IPS DF 4.7 (cell line): Measurements from ENCODE around the gene TSC2.
"Not testable (repeated sequence)": the region's sequence is repeated elsewhere in the genome, so short reads cannot be mapped to it uniquely, and the experiment has no call there.

Experiments
- DNase-seq: peaks from one replicate; pipeline ENCODE4 v3.0.0-alpha.2; 2013; ENCODE audit warnings: low spot score; ENCODE audit errors: extremely low read depth

Gene TSC2

GRCh38 chr16:2030036-2030435, 17.7 kb upstream of the TSC2 start:
- DNase-seq, result no peak

- DNase-seq, result no peak
Measured at GRCh38 chr16:2031081-2031577, 16.7 kb upstream of the TSC2 start.

DNA sequence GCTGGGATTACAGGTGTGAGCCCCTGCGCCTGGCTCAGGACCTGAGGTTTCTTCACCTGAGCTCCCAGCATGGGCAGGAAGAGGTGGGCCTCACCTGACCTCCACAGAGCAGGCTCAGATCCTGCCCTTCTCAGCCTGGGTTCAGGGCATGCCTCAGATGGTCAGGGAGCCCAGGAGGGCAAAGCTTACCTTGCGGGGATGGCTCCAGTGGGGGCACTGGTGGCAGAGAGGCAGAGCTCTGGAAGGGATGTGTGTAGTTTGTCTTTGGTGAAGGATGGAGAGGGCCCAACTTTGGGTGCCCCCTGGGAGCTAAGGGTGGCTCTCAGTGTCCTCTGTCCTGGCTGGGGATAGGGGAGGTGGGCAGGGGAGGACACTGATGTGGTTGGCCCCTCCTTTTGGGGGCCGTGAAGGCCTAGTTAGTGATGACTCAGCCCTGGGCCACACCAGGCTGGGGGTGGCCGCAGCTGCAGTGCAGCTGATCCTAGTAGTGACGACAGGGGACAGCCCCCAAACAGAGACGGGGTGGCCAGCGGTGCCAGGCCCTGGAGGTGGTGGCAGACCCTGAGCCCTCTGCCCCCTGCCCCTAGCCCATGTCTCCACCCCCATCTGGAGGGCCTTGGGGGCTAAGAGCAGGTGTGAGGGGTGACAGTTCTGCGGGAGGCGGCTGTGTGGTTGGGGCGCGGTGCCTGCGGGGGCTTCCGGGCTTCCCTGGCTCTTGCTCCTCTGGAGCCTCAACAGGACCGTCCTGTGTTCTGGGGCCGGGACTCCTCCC, 15.3 kb upstream of the TSC2 start:
- DNase-seq, result no peak

- DNase-seq, result no peak
Measured at GRCh38 chr16:2033057-2033908, 14.5 kb upstream of the TSC2 start.

GRCh38 chr16:2033909-2034695, 13.7 kb upstream of the TSC2 start:
- DNase-seq, result not testable (repeated sequence)

GRCh38 chr16:2034696-2035430, 12.9 kb upstream of the TSC2 start:
- DNase-seq, result no peak

- no peak for DNase-seq
Measured at GRCh38 chr16:2035431-2036199, 12.2 kb upstream of the TSC2 start.

DNA sequence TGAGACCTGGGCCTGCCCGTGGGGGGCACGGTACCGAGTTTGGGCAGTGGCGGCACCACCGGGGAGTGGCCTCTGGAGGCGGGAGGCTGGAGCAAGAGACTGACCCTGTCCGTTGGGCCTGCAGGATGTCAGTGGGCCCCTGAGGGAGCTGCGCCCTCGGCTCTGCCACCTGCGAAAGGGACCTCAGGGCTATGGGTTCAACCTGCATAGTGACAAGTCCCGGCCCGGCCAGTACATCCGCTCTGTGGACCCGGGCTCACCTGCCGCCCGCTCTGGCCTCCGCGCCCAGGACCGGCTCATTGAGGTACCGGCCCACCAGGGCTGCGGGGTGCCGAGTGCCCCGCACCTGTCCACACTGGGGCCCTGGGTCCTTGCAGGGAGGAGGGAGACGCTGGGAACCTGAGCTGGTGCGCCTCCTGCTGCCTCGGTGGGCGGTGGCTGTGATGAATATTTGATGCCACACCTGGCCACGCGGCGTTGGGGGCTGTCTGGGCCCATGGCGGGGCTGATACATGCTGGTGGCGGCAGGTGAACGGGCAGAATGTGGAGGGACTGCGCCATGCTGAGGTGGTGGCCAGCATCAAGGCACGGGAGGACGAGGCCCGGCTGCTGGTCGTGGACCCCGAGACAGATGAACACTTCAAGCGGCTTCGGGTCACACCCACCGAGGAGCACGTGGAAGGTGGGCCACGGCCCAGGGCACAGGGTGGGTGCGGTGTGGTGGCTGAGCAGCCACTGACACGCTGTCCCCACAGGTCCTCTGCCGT, 11.4 kb upstream of the TSC2 start:
- DNase-seq, result no peak

- no peak for DNase-seq
Measured at GRCh38 chr16:2037115-2037514, 10.7 kb upstream of the TSC2 start.

- no peak for DNase-seq
Measured at GRCh38 chr16:2037647-2038381, 10.0 kb upstream of the TSC2 start.

- DNase-seq, result no peak
Measured at GRCh38 chr16:2038382-2039231, 9.2 kb upstream of the TSC2 start.

DNA sequence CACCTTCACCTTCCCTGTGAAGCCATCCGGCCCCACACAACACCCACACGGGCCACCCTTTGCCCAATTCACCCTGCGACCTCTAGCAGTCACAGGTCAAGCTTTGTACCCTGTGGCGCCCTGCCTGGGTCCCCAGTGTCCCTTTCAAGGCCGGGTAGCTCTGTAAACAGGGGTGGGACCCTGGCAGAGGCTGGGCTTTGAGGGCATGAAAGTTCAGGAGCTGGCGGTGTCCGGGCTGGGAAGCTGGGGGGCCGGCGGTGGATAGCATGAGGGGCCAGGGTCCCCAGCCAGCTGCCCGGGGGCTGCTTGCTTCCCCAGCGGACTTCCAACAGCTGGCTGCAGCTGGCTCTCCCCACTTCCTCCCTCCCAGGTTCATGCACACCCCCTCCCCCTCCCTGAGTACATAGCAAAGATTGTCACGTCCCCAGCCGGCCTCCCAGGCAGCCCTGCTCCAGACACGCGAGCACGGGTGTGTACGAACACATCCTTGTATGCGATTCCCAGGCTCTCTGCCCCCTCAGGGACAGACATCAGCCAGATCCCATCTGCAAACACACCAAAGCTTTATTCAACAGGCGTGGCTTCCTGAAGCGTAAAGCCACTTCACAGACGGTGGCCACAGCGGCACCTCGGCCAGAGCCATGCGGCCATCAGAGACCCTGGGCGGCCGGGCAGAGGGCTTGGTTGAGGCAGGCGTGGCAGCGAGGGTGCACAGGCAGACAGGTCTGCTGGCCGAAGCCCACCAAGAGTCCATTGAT, 8.3 kb upstream of the TSC2 start:
- DNase-seq, result no peak

DNA sequence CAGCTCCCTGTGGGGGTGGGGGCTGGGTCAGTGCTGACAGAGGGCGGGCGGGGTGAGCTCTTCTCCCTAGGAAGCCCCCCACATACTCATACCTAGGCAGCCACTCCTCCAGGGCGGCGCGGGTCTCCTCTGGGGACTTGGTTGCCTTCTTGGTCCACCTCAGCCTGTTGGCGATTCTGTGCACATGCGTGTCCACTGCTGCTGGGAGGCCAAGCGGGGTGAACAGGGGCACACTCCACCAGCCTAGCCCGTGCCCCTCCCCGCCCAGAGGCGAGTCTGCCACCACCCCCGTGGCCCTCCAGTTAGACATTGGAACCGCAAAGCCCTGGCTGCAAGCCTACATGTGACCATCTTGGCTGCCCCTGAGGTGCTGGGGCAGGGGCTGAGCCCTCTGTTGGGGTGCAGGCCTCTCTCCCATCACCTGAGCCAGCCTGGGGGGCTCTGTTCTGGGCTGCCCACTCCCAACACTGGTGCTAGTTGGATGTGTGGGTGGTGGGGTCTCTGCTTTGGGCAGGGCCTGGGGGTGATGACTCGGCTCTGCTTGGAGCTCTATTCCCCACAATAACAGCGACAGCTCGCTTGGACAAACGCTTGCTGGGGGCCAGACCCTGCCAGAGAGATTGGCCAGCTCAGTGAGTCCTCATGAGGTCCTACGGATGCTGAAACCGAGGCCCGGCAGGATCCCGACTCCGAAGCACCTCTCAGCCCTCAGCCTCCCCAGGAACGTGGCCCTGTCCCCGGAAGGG, 7.6 kb upstream of the TSC2 start:
- DNase-seq, result no peak

GRCh38 chr16:2040787-2041522, 6.8 kb upstream of the TSC2 start:
- no peak for DNase-seq

GRCh38 chr16:2042171-2042985, 5.4 kb upstream of the TSC2 start:
- DNase-seq, result no peak
